ENCODE results near the gene BCS1L. TPM values are rescaled to one million over a fixed set of nuclear protein-coding genes. Genes with fewer than 3 reads are reported as not detected.

Gene BCS1L
- total RNA-seq, 6 experiments from 2014 or later = 19.7 to 34.1 (median 28.0) TPM

- Histone ChIP-seq H3K4me1 (peaks cover 0 to 19% (median 0%) of the 10 kb centered on the region in 4 donors), H3K27me3 (no peaks in the 10 kb centered on the region), H3K4me3 (no peak overlapping the region), H3K9me3 (no peaks in the 10 kb centered on the region), H3K36me3 (peaks cover 5 to 68% (median 12%) of the 10 kb centered on the region in 4 donors), H3K27ac (no peak overlapping the region)
- WGBS (ENCODE audit: insufficient coverage, low coverage, low lambda C conversion rate, missing lambda C conversion rate) = 61% methylated on average over 9 of the region's 9 CpGs
- TF ChIP-seq CTCF (IDR thresholded peaks at IDR 0.05) (peak; percentile 75 to 89 (median 83)), POLR2A (IDR thresholded peaks at IDR 0.05) (no peak)
- DNase-seq = peak; percentile 48 to 64 (median 59)
- intact Hi-C loops (cut with DNase I) = loop anchor here in 1 of 2 donors (10.0 kb wide), 1 partner anchor 53 kb away; no protein-coding TSS in a partner anchor
- ATAC-seq = peak; percentile 82 to 85 (median 83)
Observed at GRCh38 chr2:218648088-218648786, 11.2 kb upstream of the BCS1L start.

- ATAC-seq (peak in 1 of 4 donors; percentile 4), DNase-seq (no peak)
- WGBS (ENCODE audit: insufficient coverage, low coverage, low lambda C conversion rate, missing lambda C conversion rate) = 57% methylated on average over 2 of the region's 11 CpGs
- peaks cover 0 to 19% (median 0%) of the 10 kb centered on the region in 4 donors for H3K4me1 ChIP-seq
- peaks cover 5 to 68% (median 10%) of the 10 kb centered on the region in 4 donors for H3K36me3 ChIP-seq
- no peaks in the 10 kb centered on the region for H3K9me3 ChIP-seq
- no peak for TF ChIP-seq CTCF (IDR thresholded peaks at IDR 0.05)
- TF ChIP-seq POLR2A (IDR thresholded peaks at IDR 0.05) = no peak
- H3K4me3 ChIP-seq = no peak overlapping the region
- H3K27me3 ChIP-seq = no peaks in the 10 kb centered on the region
- intact Hi-C loops (cut with DNase I) = loop anchor here in 1 of 2 donors (10.0 kb wide), 1 partner anchor 54 kb away; no protein-coding TSS in a partner anchor
- H3K27ac ChIP-seq = no peak overlapping the region
Observed at GRCh38 chr2:218648787-218649100, 10.7 kb upstream of the BCS1L start.

- intact Hi-C loops (cut with DNase I) = loop anchor here in 1 of 2 donors (10.0 kb wide), 1 partner anchor 251 kb away; no protein-coding TSS in a partner anchor
- no peaks in the 10 kb centered on the region for H3K27me3 ChIP-seq
- 83% methylated on average over 1 of the region's 2 CpGs for WGBS (ENCODE audit: insufficient coverage, low coverage, low lambda C conversion rate, missing lambda C conversion rate)
- no peak for ATAC-seq
- no peak for TF ChIP-seq POLR2A (IDR thresholded peaks at IDR 0.05)
- no peak for TF ChIP-seq CTCF (IDR thresholded peaks at IDR 0.05)
- peaks cover 0 to 18% (median 3%) of the 10 kb centered on the region in 4 donors for H3K4me1 ChIP-seq
- no peaks in the 10 kb centered on the region for H3K9me3 ChIP-seq
- peaks cover 0 to 52% (median 9%) of the 10 kb centered on the region in 4 donors for H3K36me3 ChIP-seq
- no peak for DNase-seq
- H3K4me3 ChIP-seq = no peak overlapping the region
- no peak overlapping the region for H3K27ac ChIP-seq
Observed at GRCh38 chr2:218655751-218656150, 3.7 kb upstream of the BCS1L start.

GRCh38 chr2:218658671-218659257, 719 bp upstream of the BCS1L start:
- Histone ChIP-seq H3K27me3 (no peaks in the 10 kb centered on the region), H3K9me3 (no peaks in the 10 kb centered on the region), H3K36me3 (peaks cover 0 to 49% (median 12%) of the 10 kb centered on the region in 4 donors), H3K4me3 (peak overlapping the region; percentile 70 to 97 (median 72)), H3K27ac (peak overlapping the region in 2 of 3 donors; percentile 8 to 42), H3K4me1 (peaks cover 0 to 18% (median 3%) of the 10 kb centered on the region in 4 donors)
- 3% methylated on average over 10 of the region's 27 CpGs for WGBS (ENCODE audit: insufficient coverage, low coverage, low lambda C conversion rate, missing lambda C conversion rate)
- intact Hi-C loops (cut with DNase I) = loop anchor here in 1 of 2 donors (10.0 kb wide), 1 partner anchor 254 kb away; no protein-coding TSS in a partner anchor
- no peak for TF ChIP-seq POLR2A (IDR thresholded peaks at IDR 0.05)
- TF ChIP-seq CTCF (IDR thresholded peaks at IDR 0.05) = peak; percentile 7 to 26 (median 12)
- DNase-seq (no peak), ATAC-seq (peak in 3 of 4 donors; percentile 1 to 22 (median 13))

Data from right lobe of liver (tissue), 6 donors.